ENCODE measurements around the gene TCERG1.
"Not testable (repeated sequence)": the region's sequence is repeated elsewhere in the genome, so short reads cannot be mapped to it uniquely, and the experiment has no call there.

TCERG1 gene

GRCh38 chr5:146521403-146522106 lies 74.4 kb downstream of the TCERG1 start:
- no peak for DNase-seq (ENCODE audit: low read depth)

- no peak for DNase-seq (ENCODE audit: low read depth)
Measured at GRCh38 chr5:146523698-146524097, 76.6 kb downstream of the TCERG1 start.

- no peak for DNase-seq (ENCODE audit: low read depth)
Measured at GRCh38 chr5:146527785-146528184, 80.7 kb downstream of the TCERG1 start.

GRCh38 chr5:146528236-146528635 lies 81.1 kb downstream of the TCERG1 start:
- no peak for DNase-seq (ENCODE audit: low read depth)

- DNase-seq (ENCODE audit: low read depth) = no peak
Measured at GRCh38 chr5:146529984-146530383, 82.9 kb downstream of the TCERG1 start.

- DNase-seq (ENCODE audit: low read depth) = peak; percentile 28
Measured at GRCh38 chr5:146533260-146533857, 86.2 kb downstream of the TCERG1 start.

GRCh38 chr5:146533882-146534281 lies 86.7 kb downstream of the TCERG1 start:
- no peak for DNase-seq (ENCODE audit: low read depth)

- no peak for DNase-seq (ENCODE audit: low read depth)
Measured at GRCh38 chr5:146538432-146538831, 91.3 kb downstream of the TCERG1 start.

GRCh38 chr5:146539973-146540372 lies 92.8 kb downstream of the TCERG1 start:
- DNase-seq (ENCODE audit: low read depth) = no peak

- DNase-seq (ENCODE audit: low read depth) = no peak
Measured at GRCh38 chr5:146540414-146540813, 93.3 kb downstream of the TCERG1 start.

GRCh38 chr5:146541958-146542849 lies 95.1 kb downstream of the TCERG1 start:
- no peak for DNase-seq (ENCODE audit: low read depth)

GRCh38 chr5:146544232-146544631 lies 97.1 kb downstream of the TCERG1 start:
- DNase-seq (ENCODE audit: low read depth) = no peak

GRCh38 chr5:146548781-146549449 lies 101.8 kb downstream of the TCERG1 start:
- no peak for DNase-seq (ENCODE audit: low read depth)

- no peak for DNase-seq (ENCODE audit: low read depth)
Measured at GRCh38 chr5:146549615-146550014, 102.5 kb downstream of the TCERG1 start.

- DNase-seq (ENCODE audit: low read depth) = no peak
Measured at GRCh38 chr5:146553446-146553845, 106.3 kb downstream of the TCERG1 start.

GRCh38 chr5:146556884-146557283 lies 109.8 kb downstream of the TCERG1 start:
- not testable (repeated sequence) for DNase-seq (ENCODE audit: low read depth)

GRCh38 chr5:146560205-146560812 lies 113.2 kb downstream of the TCERG1 start:
- DNase-seq (ENCODE audit: low read depth) = no peak
